Measurements from ENCODE around the gene TBX6. TPM values are rescaled to one million over a fixed set of nuclear protein-coding genes. Genes with fewer than 3 reads are reported as not detected.

Gene TBX6
- total RNA-seq, 1 experiment from 2014 or later: 1.6 TPM

DNA sequence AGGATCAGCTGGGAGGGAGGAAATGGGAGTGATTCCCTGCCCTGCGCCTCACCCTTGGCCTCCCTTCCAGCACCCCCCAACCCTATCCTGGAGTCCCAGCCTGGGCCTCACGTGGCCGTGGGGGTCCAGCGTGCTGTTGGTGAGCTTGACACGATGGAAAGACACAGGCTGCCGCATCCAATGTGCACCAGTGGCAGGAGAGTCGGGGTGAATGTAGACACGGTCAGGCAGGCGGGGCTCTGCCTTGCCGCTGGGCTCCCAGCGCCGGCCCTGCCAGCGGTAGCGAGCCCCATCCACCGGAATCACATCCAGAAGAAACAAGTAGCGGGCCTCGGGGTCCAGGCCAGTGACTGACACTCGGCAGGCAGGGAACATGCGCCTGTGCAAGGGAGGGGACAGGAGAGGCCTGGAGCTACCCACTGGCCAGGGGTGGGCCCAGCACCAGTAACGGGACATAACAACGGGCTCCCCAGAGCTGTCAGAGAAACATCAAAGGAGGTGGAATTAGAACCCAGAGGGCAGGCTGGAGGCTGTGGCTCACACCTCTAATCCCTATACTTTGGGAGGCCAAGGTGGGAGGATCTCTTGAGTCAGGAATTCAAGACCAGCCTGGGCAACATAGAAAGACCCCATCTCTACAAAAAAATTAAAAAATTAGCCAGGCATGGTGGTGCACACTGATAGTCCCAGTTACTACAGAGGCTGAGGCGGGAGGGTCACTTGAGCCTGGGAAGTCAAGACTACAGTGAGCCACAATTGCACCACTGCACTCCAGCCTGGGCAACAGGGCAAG is 2.7 kb downstream of the TBX6 start:
- peak overlapping the region in 2 of 3 experiments; percentile 44 to 47; a peak in 1 of 7 replicates for H3K27ac Mint-ChIP-seq
- TF ChIP-seq, protein P1, sequence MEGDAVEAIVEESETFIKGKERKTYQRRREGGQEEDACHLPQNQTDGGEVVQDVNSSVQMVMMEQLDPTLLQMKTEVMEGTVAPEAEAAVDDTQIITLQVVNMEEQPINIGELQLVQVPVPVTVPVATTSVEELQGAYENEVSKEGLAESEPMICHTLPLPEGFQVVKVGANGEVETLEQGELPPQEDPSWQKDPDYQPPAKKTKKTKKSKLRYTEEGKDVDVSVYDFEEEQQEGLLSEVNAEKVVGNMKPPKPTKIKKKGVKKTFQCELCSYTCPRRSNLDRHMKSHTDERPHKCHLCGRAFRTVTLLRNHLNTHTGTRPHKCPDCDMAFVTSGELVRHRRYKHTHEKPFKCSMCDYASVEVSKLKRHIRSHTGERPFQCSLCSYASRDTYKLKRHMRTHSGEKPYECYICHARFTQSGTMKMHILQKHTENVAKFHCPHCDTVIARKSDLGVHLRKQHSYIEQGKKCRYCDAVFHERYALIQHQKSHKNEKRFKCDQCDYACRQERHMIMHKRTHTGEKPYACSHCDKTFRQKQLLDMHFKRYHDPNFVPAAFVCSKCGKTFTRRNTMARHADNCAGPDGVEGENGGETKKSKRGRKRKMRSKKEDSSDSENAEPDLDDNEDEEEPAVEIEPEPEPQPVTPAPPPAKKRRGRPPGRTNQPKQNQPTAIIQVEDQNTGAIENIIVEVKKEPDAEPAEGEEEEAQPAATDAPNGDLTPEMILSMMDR (conservative IDR thresholded peaks at IDR 0.05): no peak
- no peaks in the 10 kb centered on the region; a peak in 1 of 5 replicates for H3K9me3 Mint-ChIP-seq

More for the DNA sequence above, 2.7 kb downstream of the TBX6 start:
- H2BK120ac ChIP-seq (ENCODE audit: low read depth, low read length, poor library complexity, severe bottlenecking): no peak overlapping the region
- H3T11ph ChIP-seq (ENCODE audit: low read length): no peak overlapping the region
- H4K5ac ChIP-seq (ENCODE audit: insufficient read length, low read depth, low read length): no peak overlapping the region
- H3K27ac ChIP-seq (ENCODE audit: insufficient read length, low read depth, low read length): no peak overlapping the region
- H2BK20ac ChIP-seq (ENCODE audit: low read depth, low read length, poor library complexity, severe bottlenecking): no peak overlapping the region
- Mint-ChIP-seq H3K4me1 (peaks cover 10 to 16% of the 10 kb centered on the region in 2 experiments), H3K27me3 (ENCODE audit: low read depth) (peaks cover 4% of the 10 kb centered on the region; the same call in 1 of the 2 replicates), H3K36me3 (ENCODE audit: insufficient read depth in 1 of 3, low read depth in 3 of 3) (peaks cover 4 to 25% (median 24%) of the 10 kb centered on the region in 3 experiments; a peak in 6 of 7 replicates), H3K4me3 (no peak overlapping the region; a peak in 1 of 5 replicates)
- no peaks in the 10 kb centered on the region for H3K79me1 ChIP-seq (ENCODE audit: insufficient read depth, low read depth, low read length, poor library complexity, severe bottlenecking)
- H2BK12ac ChIP-seq (ENCODE audit: insufficient read length, low read depth, low read length): no peak overlapping the region
- H3K56ac ChIP-seq (ENCODE audit: insufficient read length, low read depth, low read length): no peak overlapping the region
- peaks cover 10% of the 10 kb centered on the region for H3K23me2 ChIP-seq (ENCODE audit: insufficient read length, low read depth, low read length, poor library complexity, severe bottlenecking)
- no peak overlapping the region for H3K9ac ChIP-seq (ENCODE audit: extremely low read depth, insufficient read length, low read length)
- H2BK5ac ChIP-seq (ENCODE audit: insufficient read length, low read length): no peak overlapping the region
- no peaks in the 10 kb centered on the region for H3K27me3 ChIP-seq (ENCODE audit: insufficient read depth, low read length)
- no peak for DNase-seq
- no peak overlapping the region for H3K23ac ChIP-seq (ENCODE audit: insufficient read length, low read depth, low read length)
- no peaks in the 10 kb centered on the region for H3K79me2 ChIP-seq (ENCODE audit: insufficient read depth, low read length)
- no peak overlapping the region for H2BK15ac ChIP-seq (ENCODE audit: low read depth, low read length)
- H4K91ac ChIP-seq (ENCODE audit: insufficient read length, low read depth, low read length): no peak overlapping the region
- H3K4ac ChIP-seq (ENCODE audit: low read depth, low read length): no peak overlapping the region
- H3K18ac ChIP-seq (ENCODE audit: insufficient read length, low read depth, low read length): no peak overlapping the region
- H4K20me1 ChIP-seq (ENCODE audit: control insufficient read depth, insufficient read depth, insufficient read length): no peaks in the 10 kb centered on the region
- H4K8ac ChIP-seq (replicated peaks; ENCODE audit: insufficient read length, low read depth, low read length): no peak overlapping the region
- no peak overlapping the region for H2AK5ac ChIP-seq (ENCODE audit: insufficient read length, low read length)
- no CpG with 5 or more reads among the region's 22 CpGs for WGBS (ENCODE audit: extremely low coverage, insufficient read length, low lambda C conversion rate)
- H3K4me2 ChIP-seq (ENCODE audit: insufficient read depth, insufficient read length, low read length): no peak overlapping the region
- H3K14ac ChIP-seq (ENCODE audit: insufficient read depth, low read length): no peak overlapping the region
- H3K9me3 ChIP-seq (ENCODE audit: control insufficient read depth, low read depth, low read length): no peaks in the 10 kb centered on the region
- H3K4me1 ChIP-seq (ENCODE audit: insufficient read depth, low read length): no peaks in the 10 kb centered on the region
- H2AFZ ChIP-seq (ENCODE audit: low read length): no peak overlapping the region

Data from H9 (cell line).